Fibroblast of mammary gland (primary cell): ENCODE measurements around the gene EPB41L1.

ENCODE experiments used
- DNase-seq: peaks from one replicate; pipeline ENCODE4 v3.0.0-alpha.2; 2010; ENCODE audit warnings: low read depth
- H3K4me3 ChIP-seq: 2 replicates; pipeline ENCODE4 v1.5.1; 2011; ENCODE audit warnings: low read depth, mild to moderate bottlenecking, low read length, moderate library complexity; ENCODE audit not compliant: control insufficient read depth
- TF ChIP-seq, protein P1 (sequence below): conservative IDR thresholded peaks from 2 replicates; pipeline ENCODE4 v1.5.1; 2011; ENCODE audit warnings: low read depth, low read length, inconsistent platforms; ENCODE audit not compliant: control insufficient read depth, insufficient read depth

The EPB41L1 gene

DNA sequence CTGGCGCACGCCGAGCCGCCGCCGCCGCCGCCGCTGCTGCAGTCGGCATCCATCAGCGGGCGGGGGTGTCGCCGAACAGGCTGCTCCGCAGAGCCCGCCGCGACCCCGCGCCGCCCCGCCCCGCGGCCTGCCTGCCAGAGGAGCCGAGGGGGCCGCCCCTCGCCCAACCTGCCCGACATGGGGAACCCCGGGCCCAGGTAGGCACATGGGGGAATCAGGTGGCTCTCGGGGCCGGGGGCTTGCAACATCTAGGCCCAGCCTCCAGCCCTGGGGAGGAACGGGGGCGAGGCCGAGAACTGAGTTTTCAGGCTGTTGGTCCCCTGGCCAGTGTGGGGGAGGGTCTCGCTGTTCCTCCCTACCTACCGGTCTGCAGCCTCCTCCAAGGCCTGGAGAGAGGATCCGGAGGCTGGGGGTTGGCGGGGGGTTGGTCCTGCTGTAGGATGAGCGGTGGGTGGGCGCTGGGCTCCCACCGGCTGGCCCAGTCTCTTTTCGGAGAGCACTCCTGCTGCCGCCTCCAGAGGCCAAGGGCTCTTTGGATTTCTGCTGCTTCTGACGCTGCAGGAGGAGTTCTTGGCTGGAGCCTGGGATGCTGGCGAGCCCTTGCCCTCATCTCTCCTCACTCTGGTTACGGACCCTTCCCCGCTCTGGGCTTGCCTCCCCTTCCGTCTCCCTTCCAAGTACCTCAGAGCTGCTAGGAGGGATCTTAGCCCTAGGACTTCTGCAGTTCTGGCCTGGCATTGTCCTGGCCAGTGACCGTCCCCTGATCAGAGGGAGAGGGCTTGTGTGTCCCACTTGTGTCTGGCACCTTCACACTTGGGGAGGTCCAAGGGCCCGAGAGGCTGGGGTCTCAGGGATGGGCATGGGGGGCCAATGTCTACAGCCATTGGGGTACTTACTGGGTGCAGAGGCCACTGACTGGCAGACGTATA is at the start of gene EPB41L1:
EPB41L1 (plus strand) TSS at position 41 of the 929 bp plus-strand sequence. CDS start 19,038 bp downstream, outside the sequence.
- TF ChIP-seq, protein P1, sequence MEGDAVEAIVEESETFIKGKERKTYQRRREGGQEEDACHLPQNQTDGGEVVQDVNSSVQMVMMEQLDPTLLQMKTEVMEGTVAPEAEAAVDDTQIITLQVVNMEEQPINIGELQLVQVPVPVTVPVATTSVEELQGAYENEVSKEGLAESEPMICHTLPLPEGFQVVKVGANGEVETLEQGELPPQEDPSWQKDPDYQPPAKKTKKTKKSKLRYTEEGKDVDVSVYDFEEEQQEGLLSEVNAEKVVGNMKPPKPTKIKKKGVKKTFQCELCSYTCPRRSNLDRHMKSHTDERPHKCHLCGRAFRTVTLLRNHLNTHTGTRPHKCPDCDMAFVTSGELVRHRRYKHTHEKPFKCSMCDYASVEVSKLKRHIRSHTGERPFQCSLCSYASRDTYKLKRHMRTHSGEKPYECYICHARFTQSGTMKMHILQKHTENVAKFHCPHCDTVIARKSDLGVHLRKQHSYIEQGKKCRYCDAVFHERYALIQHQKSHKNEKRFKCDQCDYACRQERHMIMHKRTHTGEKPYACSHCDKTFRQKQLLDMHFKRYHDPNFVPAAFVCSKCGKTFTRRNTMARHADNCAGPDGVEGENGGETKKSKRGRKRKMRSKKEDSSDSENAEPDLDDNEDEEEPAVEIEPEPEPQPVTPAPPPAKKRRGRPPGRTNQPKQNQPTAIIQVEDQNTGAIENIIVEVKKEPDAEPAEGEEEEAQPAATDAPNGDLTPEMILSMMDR, result no peak
- H3K4me3 ChIP-seq, result peak within 1 kb of the TSS; percentile 52
- DNase-seq, result no peak

DNA sequence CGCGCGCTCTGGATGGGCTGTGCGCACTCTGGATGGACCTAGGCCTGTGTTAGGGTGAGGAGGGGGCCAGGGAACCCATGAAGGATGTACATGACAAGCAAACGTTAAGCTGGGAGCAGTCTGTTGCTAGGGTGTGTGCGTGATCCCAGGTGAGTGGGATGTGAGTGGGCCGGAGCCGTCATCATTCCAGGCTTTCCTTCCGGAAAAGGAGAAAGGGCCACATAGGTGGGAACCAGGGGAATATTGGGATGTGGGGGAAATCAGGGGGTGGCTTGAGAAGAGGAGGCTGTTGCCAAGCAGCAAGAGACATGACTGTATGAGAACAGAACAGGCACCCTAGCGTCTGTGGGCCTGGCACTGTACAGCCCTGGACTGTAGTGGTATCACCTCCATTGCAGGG is 49.7 kb upstream of the EPB41L1 start:
- TF ChIP-seq, protein P1, result no peak
- no peak for DNase-seq
- H3K4me3 ChIP-seq, result no peak overlapping the region

DNA sequence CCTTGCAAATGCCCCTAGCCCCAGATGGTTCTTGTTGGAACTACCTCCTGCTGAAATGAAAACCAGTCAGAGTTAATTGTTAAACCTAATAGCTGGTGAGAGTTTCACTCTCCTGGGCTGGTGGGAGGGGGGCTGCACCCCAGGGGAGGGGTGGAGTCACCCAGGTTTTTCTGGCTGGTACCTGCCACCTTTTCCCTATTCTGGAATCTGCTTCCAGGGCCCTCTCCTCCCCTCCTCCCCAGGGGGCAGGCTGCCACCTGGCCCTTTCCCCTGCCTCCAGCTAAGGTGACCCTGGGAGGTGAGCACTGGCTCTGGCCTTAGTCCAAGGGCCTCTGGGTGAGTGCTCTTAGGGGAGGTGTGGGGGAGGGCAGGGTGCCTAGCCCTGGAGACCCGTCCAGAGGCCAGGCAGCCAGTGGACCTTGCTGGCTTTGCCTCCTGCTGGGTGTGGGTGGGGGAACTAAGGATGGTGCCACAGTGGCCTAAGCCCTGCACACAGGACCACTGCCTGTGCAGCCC is 48.8 kb upstream of the EPB41L1 start:
- H3K4me3 ChIP-seq, result no peak overlapping the region
- no peak for DNase-seq
- TF ChIP-seq, protein P1, result no peak

DNA sequence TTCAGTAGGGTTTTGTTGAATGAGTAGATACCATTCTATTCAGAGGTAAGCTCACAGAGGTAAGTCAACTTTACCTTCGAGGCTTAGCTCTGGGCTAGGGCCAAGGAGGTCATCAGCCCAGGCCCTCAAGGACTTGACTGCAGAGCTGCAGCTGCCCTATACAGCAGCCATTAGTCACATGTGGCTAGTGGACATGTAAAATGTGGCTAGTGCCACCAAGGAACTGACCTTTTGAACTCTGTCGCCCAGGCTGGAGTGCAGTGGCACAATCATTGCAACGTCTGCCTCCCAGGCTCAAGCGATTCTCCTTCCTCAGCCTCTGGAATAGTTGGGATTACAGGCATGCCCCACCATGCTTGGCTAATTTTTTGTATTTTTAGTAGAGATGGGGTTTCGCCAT is 47.9 kb upstream of the EPB41L1 start:
- TF ChIP-seq, protein P1, result no peak
- no peak overlapping the region for H3K4me3 ChIP-seq
- DNase-seq, result no peak

DNA sequence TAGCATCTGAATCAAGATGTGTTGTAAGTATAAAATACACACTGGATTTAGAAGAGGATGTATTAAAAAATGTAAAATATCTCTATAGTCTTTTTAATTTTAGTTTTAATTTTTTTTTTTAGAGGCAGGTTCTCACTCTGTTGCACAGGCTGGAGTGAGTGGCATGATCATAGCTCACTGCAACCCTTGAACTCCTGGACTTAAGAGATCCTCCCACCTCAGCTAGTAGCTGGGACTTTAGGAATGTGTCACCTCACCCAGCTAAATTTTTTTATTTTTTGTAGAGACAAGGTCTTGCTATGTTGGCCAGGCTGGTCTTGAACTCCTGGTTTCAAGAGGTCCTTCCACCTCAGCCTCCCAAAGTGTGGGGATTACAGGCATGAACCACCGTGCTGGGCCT is 46.7 kb upstream of the EPB41L1 start:
- DNase-seq, result no peak
- H3K4me3 ChIP-seq, result no peak overlapping the region
- TF ChIP-seq, protein P1, result no peak

- H3K4me3 ChIP-seq, result no peak overlapping the region
- TF ChIP-seq, protein P1, result no peak
Measured at GRCh38 chr20:36109251-36109947, 45.1 kb upstream of the EPB41L1 start.

More at GRCh38 chr20:36109251-36109947, 45.1 kb upstream of the EPB41L1 start:
- no peak for DNase-seq
